Ovary (tissue), 9 donors: ENCODE results near the gene ZNF282. TPM values are rescaled to one million over a fixed set of nuclear protein-coding genes. Genes with fewer than 3 reads are reported as not detected.

ENCODE experiments used
- DNase-seq, 5 donors: peaks; one replicate each; pipeline ENCODE4 v3.0.0-alpha.2; 2019 to 2020
- H3K27ac ChIP-seq, 2 donors: fragments of 200-600 bp; one replicate each; pipeline versions ENCODE4 v1.5.1 to v1.8.0; 2019 to 2022
- H3K27me3 ChIP-seq: fragments of 200-600 bp; one replicate; pipeline ENCODE4 v1.8.0; 2022
- H3K36me3 ChIP-seq: fragments of 200-600 bp; sonication (generic); one replicate; pipeline ENCODE4 v1.5.1; 2019
- H3K4me1 ChIP-seq: one replicate; pipeline ENCODE4 v1.8.1; 2013; ENCODE audit warnings: mild to moderate bottlenecking, moderate library complexity; ENCODE audit not compliant: insufficient read depth
- H3K4me3 ChIP-seq: fragments of 200-600 bp; sonication (generic); one replicate; pipeline ENCODE4 v1.5.1; 2017
- H3K9me3 ChIP-seq, 2 donors: fragments of 200-600 bp in 1 of 2; sonication (generic) in 1 of 2; one replicate each; pipeline versions ENCODE4 v1.5.1 to v1.8.1; 2013 to 2019; ENCODE audit warnings: mild to moderate bottlenecking in 1 of 2, moderate library complexity in 1 of 2
- CTCF ChIP-seq, 3 donors: fragments of 450-650 bp in 2 of 3; fragments of 200-600 bp in 1 of 3; IDR thresholded peaks; one replicate each; pipeline versions ENCODE4 v1.5.1 to v1.8.0; 2016 to 2022; ENCODE audit warnings: antibody characterized with exemption in 3 of 3, mild to moderate bottlenecking in 1 of 3
- EP300 ChIP-seq: sonication (generic); formaldehyde crosslinking; IDR thresholded peaks from one replicate; pipeline ENCODE4 v1.6.1; 2017; ENCODE audit warnings: antibody characterized with exemption
- POLR2A ChIP-seq: fragments of 450-650 bp; IDR thresholded peaks from one replicate; pipeline ENCODE4 v1.6.1; 2017; ENCODE audit warnings: antibody characterized with exemption, mild to moderate bottlenecking, moderate library complexity
- WGBS, 3 donors: extraction: QIAGEN DNeasy Blood & Tissue Kit in 1 of 3; methylation state at CpG; one replicate each; pipeline versions ENCODE4 v1.1.5 to v1.1.7; 2013 to 2017; 5-methylcytosine and 5-hydroxymethylcytosine counted together
- intact Hi-C, 4 donors: fragments of 100-400 bp; cut with DNase I; formaldehyde crosslinking; loops; one replicate each; pipeline versions ENCODE4 v1.11.0 to v1.15.1; 2022 to 2023
- polyA plus RNA-seq, 2 donors: library from polyadenylated mRNA; stranded (reverse); fragments of 200-250 nt in 1 of 2; fragments of 350-450 nt in 1 of 2; fragmentation: Illumina TruSeq in 1 of 2; extraction: RNeasy Lipid Tissue Mini Kit (QIAGEN cat#74804) in 1 of 2; gene quantifications; one replicate each; pipeline ENCODE4 v1.2.3, GENCODE V29; 2013 to 2014
- total RNA-seq, 7 donors: library from RNA; depleted of rRNA in 2 of 7; stranded (reverse); fragments of >200 nt in 2 of 7; fragmentation: NEBNext Ultra II Directional in 3 of 7; extraction: Animal tissue kit (Norgen Biotek cat#: 25700) in 3 of 7; gene quantifications; one replicate each; pipeline versions ENCODE4 v1.1.0 to v1.2.4, GENCODE V29; 2016 to 2023
- donor health status: DM: no; HTN: no; CAD: no; lungs with moderate emphysema.
- donor health status: DM: no; HTN: no; CAD: no.
- donor health status: Bipolar disorder and iron deficiency.
- donor health status: DM: yes; HTN: yes; CAD: no.
- donor health status: DM: no; HTN: no; CAD: no.
- donor health status: DM: yes; HTN: yes; CAD: no.

Gene ZNF282
- total and polyA plus RNA-seq, 9 donors = 8.0 to 30.2 (median 22.2) TPM

- Histone ChIP-seq H3K36me3 (no peaks in the 10 kb centered on the region), H3K9me3 (no peaks in the 10 kb centered on the region), H3K27me3 (no peaks in the 10 kb centered on the region), H3K4me3 (no peak overlapping the region), H3K27ac (no peak overlapping the region), H3K4me1 (no peaks in the 10 kb centered on the region)
- 2 to 9% (median 8%) methylated on average over 2 of the region's 2 CpGs for WGBS, 3 donors
- no peak for TF ChIP-seq POLR2A
- TF ChIP-seq EP300 = no peak
- no peak for TF ChIP-seq CTCF (IDR thresholded peaks at IDR 0.05)
- intact Hi-C loops = no loop called here
- no peak for DNase-seq
Measured at GRCh38 chr7:149188213-149188612, 7.1 kb upstream of the ZNF282 start.

GRCh38 chr7:149188637-149189259 is 6.6 kb upstream of the ZNF282 start:
- no peaks in the 10 kb centered on the region for H3K9me3 ChIP-seq
- no peaks in the 10 kb centered on the region for H3K27me3 ChIP-seq
- H3K36me3 ChIP-seq = no peaks in the 10 kb centered on the region
- WGBS, 3 donors = 37 to 51% (median 42%) methylated on average over 12 of the region's 12 CpGs
- DNase-seq = peak in 2 of 5 donors; percentile 32 to 40
- TF ChIP-seq POLR2A (no peak), EP300 (no peak), CTCF (IDR thresholded peaks at IDR 0.05) (no peak)
- intact Hi-C loops = no loop called here
- H3K4me1 ChIP-seq = no peaks in the 10 kb centered on the region
- no peak overlapping the region for H3K4me3 ChIP-seq
- H3K27ac ChIP-seq = no peak overlapping the region

- intact Hi-C loops = no loop called here
- TF ChIP-seq EP300 (no peak), POLR2A (no peak), CTCF (IDR thresholded peaks at IDR 0.05) (no peak)
- peaks cover 4% of the 10 kb centered on the region for H3K4me1 ChIP-seq
- H3K27ac ChIP-seq = no peak overlapping the region
- WGBS, 3 donors = 51 to 61% (median 56%) methylated on average over 5 of the region's 5 CpGs
- H3K27me3 ChIP-seq = no peaks in the 10 kb centered on the region
- no peak overlapping the region for H3K4me3 ChIP-seq
- H3K36me3 ChIP-seq = no peaks in the 10 kb centered on the region
- H3K9me3 ChIP-seq = no peaks in the 10 kb centered on the region
- no peak for DNase-seq
Measured at GRCh38 chr7:149191851-149192250, 3.5 kb upstream of the ZNF282 start.

- intact Hi-C loops = no loop called here
Measured at GRCh38 chr7:149194799-149195179, 557 bp upstream of the ZNF282 start.

More at GRCh38 chr7:149194799-149195179, 557 bp upstream of the ZNF282 start:
- Histone ChIP-seq H3K27me3 (no peaks in the 10 kb centered on the region), H3K36me3 (no peaks in the 10 kb centered on the region), H3K4me3 (peak overlapping the region; percentile 86), H3K4me1 (peaks cover 6% of the 10 kb centered on the region), H3K9me3 (no peaks in the 10 kb centered on the region), H3K27ac (peak overlapping the region in 1 of 2 donors; percentile 80)
- 78 to 83% (median 81%) methylated on average over 4 of the region's 4 CpGs for WGBS, 3 donors
- no peak for DNase-seq
- no peak for TF ChIP-seq CTCF (IDR thresholded peaks at IDR 0.05)
- no peak for TF ChIP-seq EP300
- no peak for TF ChIP-seq POLR2A
